ENCODE data around the gene KRTAP15-1.

DNA sequence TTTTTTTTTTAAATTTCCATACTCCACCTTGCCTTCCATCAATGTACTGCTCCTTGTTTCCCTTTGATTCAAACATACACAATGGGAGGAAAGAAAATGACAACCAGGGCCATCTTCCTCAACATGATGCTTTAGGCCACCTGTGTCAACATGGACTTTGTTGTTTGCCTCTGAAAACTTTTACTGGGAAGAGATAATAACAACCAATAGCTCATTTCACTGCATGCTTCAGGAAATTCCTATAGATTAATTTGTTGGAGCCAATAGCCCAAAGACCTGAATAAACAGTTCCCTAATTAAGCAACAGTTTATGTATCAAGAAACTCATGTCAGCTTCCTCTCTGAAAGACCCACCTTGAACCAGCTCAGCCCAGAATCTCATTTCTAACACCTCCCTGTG, 3.2 kb downstream of the KRTAP15-1 start:
- no peak for TF ChIP-seq POLR2AphosphoS5 (IDR thresholded peaks at IDR 0.05; ENCODE audit: borderline replicate concordance, low read depth, low read length)
- TF ChIP-seq EZH2 (IDR thresholded peaks at IDR 0.05), result no peak
